Pancreas (tissue), 10 donors: ENCODE results near the gene SIL1. TPM values are rescaled to one million over a fixed set of nuclear protein-coding genes. Genes with fewer than 3 reads are reported as not detected.

Source experiments
- ATAC-seq, 4 donors: fragments of 200-7000 bp; cut with Tn5 transposase; one replicate each; pipeline versions ENCODE4 v1.8.0 to v1.9.1; 2020; ENCODE audit warnings: mild to moderate bottlenecking in 4 of 4, moderate library complexity in 4 of 4
- DNase-seq, 6 donors: peaks; one replicate each; pipeline ENCODE4 v3.0.0-alpha.2; 2020
- FAIRE-seq: peaks from 2 replicates; lab custom pipeline; 2012; peaks lifted over from hg19 to GRCh38; lab: Jason Lieb, UNC
- H3K27ac ChIP-seq, 4 donors: fragments of 200-600 bp; sonication (generic); 1 replicate in 3 of 4; 2 replicates in 1 of 4; pipeline versions ENCODE4 v1.5.0 to v1.8.0; 2020
- H3K27me3 ChIP-seq, 4 donors: fragments of 200-600 bp; one replicate each; pipeline ENCODE4 v1.8.0; 2021
- H3K36me3 ChIP-seq, 3 donors: fragments of 200-600 bp; sonication (generic) in 1 of 3; one replicate each; pipeline versions ENCODE4 v1.5.0 to v1.8.0; 2020 to 2021
- H3K4me1 ChIP-seq, 3 donors: fragments of 200-600 bp; one replicate each; pipeline ENCODE4 v1.8.0; 2021
- H3K4me3 ChIP-seq, 4 donors: fragments of 200-600 bp; sonication (generic) in 2 of 4; one replicate each; pipeline versions ENCODE4 v1.5.0 to v1.8.0; 2020 to 2021
- H3K9me3 ChIP-seq, 4 donors: fragments of 200-600 bp; one replicate each; pipeline ENCODE4 v1.8.0; 2021
- CTCF ChIP-seq, 4 donors: fragments of 200-600 bp; sonication (generic) in 3 of 4; IDR thresholded peaks; one replicate each; pipeline versions ENCODE4 v1.5.0 to v1.8.0; 2021; ENCODE audit warnings: antibody characterized with exemption in 4 of 4
- WGBS, 2 donors: extraction: QIAGEN DNeasy Blood & Tissue Kit; methylation state at CpG; one replicate each; pipeline ENCODE4 v1.1.7; 2013; 5-methylcytosine and 5-hydroxymethylcytosine counted together
- intact Hi-C, 3 donors: fragments of 100-400 bp; cut with DNase I; formaldehyde crosslinking; loops; one replicate each; pipeline versions ENCODE4 v1.11.1 to v1.14.2; 2022
- polyA plus RNA-seq, 2 donors: library from polyadenylated mRNA; stranded (reverse); fragments of 200-250 nt; gene quantifications; one replicate each; pipeline ENCODE4 v1.2.3, GENCODE V29; 2013
- total RNA-seq, 6 donors: library from RNA; stranded (reverse); fragmentation: NEBNext Ultra II Directional in 4 of 6; extraction: Animal tissue kit (Norgen Biotek cat#: 25700) in 4 of 6; gene quantifications; one replicate each; pipeline versions ENCODE4 v1.2.1 to v1.2.4, GENCODE V29; 2021 to 2023
- donor health status: healthy with polysubstance abuse.
- donor health status: DM: no; HTN: no; CAD: no; lungs with moderate emphysema.
- donor health status: DM: no; HTN: no; CAD: no.
- donor health status: control.
- donor health status: control.
- donor health status: Bipolar disorder and iron deficiency.
- donor health status: DM: yes; HTN: yes; CAD: no.
- donor health status: DM: no; HTN: no; CAD: no.
- donor health status: DM: no; HTN: no; CAD: no.
- donor health status: DM: yes; HTN: yes; CAD: no.

Gene SIL1
- total and polyA plus RNA-seq, 8 donors, result 38.6 to 119 (median 55.0) TPM

GRCh38 chr5:138932171-138932810 is 265.9 kb downstream of the SIL1 start:
- FAIRE-seq (no peak), DNase-seq (peak in 1 of 6 donors; percentile 53), ATAC-seq (no peak)
- no peak for TF ChIP-seq CTCF (IDR thresholded peaks at IDR 0.05)
- WGBS, 2 donors, result 70% methylated on average over 20 of the region's 20 CpGs
- H3K27ac ChIP-seq, result no peak overlapping the region
- H3K36me3 ChIP-seq, result peaks cover 5 to 42% (median 31%) of the 10 kb centered on the region in 3 donors
- H3K4me3 ChIP-seq, result no peak overlapping the region
- peaks cover 0 to 13% (median 13%) of the 10 kb centered on the region in 3 donors for H3K4me1 ChIP-seq
- intact Hi-C loops, result no loop called here
- H3K27me3 ChIP-seq, result no peaks in the 10 kb centered on the region
- H3K9me3 ChIP-seq, result no peaks in the 10 kb centered on the region

DNA sequence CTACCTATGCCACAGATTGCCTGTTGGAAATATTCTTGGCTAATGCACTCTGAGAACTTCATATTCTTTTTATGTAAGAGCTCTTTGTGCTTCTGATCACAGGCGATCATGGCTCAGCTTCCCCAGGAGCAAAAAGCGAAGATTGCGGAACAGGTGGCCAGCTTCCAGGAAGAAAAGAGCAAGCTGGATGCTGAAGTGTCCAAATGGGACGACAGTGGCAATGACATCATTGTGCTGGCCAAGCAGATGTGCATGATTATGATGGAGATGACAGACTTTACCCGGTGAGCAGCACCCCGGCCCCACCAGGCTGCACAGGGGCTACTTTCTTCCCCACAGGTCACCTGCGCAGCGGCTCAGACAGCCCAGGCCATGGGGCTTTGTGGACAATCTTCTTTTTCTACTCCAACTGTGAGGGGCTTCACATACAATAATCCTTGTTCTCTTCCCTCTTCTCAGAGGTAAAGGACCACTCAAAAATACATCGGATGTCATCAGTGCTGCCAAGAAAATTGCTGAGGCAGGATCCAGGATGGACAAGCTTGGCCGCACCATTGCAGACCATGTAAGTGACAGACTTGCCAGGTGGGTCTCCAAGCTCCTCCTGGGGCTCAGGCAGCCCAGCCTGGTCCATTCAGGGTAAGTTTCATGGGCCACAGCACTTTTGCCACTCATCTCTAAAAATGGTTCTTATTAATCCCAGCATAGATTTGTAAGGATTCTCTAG is 267.6 kb downstream of the SIL1 start:
- 80 to 89% methylated on average over 10 of the region's 10 CpGs for WGBS, 2 donors
- Histone ChIP-seq H3K9me3 (no peaks in the 10 kb centered on the region), H3K4me1 (peaks cover 0 to 13% (median 13%) of the 10 kb centered on the region in 3 donors), H3K36me3 (peaks cover 5 to 53% (median 34%) of the 10 kb centered on the region in 3 donors), H3K4me3 (no peak overlapping the region), H3K27me3 (no peaks in the 10 kb centered on the region), H3K27ac (no peak overlapping the region)
- ATAC-seq (no peak), DNase-seq (no peak), FAIRE-seq (no peak)
- TF ChIP-seq CTCF (IDR thresholded peaks at IDR 0.05), result no peak
- intact Hi-C loops, result no loop called here

DNA sequence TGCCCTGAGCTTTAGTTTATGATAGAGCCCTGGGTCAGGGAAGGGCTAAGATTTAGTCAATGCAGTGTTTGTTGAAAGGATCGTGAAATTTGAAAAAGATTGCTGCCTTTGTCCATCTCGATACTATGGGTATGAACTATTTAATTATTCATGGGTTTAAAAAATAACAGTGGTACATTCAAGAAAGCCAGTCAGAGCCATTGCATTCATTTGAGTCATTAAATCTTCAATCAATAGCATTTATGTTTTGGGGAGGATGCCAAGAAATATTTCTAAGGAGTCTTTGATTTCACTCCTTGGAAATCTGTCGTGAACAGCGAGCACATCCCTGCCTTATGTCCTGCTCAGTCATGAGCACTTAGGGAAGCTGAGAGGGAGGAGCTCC is 268.6 kb downstream of the SIL1 start:
- Histone ChIP-seq H3K9me3 (no peaks in the 10 kb centered on the region), H3K27ac (no peak overlapping the region), H3K4me3 (no peak overlapping the region), H3K4me1 (peaks cover 0 to 13% (median 13%) of the 10 kb centered on the region in 3 donors), H3K36me3 (peaks cover 5 to 63% (median 44%) of the 10 kb centered on the region in 3 donors), H3K27me3 (no peaks in the 10 kb centered on the region)
- FAIRE-seq (no peak), DNase-seq (no peak), ATAC-seq (no peak)
- intact Hi-C loops, result no loop called here
- 75% methylated on average over 4 of the region's 4 CpGs for WGBS, 2 donors
- no peak for TF ChIP-seq CTCF (IDR thresholded peaks at IDR 0.05)

GRCh38 chr5:138927979-138928378 is 270.2 kb downstream of the SIL1 start:
- peak; percentile 58 to 90 (median 82) for DNase-seq
- no peak for TF ChIP-seq CTCF (IDR thresholded peaks at IDR 0.05)
- H3K4me1 ChIP-seq, result peaks cover 0 to 13% (median 13%) of the 10 kb centered on the region in 3 donors
- intact Hi-C loops, result no loop called here
- H3K4me3 ChIP-seq, result no peak overlapping the region
- no peaks in the 10 kb centered on the region for H3K27me3 ChIP-seq
- 26 to 31% methylated on average over 7 of the region's 7 CpGs for WGBS, 2 donors
- peak; percentile 73 to 92 (median 90) for ATAC-seq
- peak overlapping the region in 2 of 4 donors; percentile 41 to 48 for H3K27ac ChIP-seq
- peaks cover 5 to 60% (median 44%) of the 10 kb centered on the region in 3 donors for H3K36me3 ChIP-seq
- H3K9me3 ChIP-seq, result no peaks in the 10 kb centered on the region
- no peak for FAIRE-seq
